DND-41 (cell line): ENCODE data around the gene H3-3A.

Experiments used
- CTCF ChIP-seq: IDR thresholded peaks from 2 replicates; pipeline ENCODE4 v1.5.1; 2012; ENCODE audit warnings: borderline replicate concordance, low read length, moderate library complexity, mild to moderate bottlenecking; ENCODE audit not compliant: poor library complexity, severe bottlenecking; ENCODE audit errors: extremely low read depth
- EZH2 ChIP-seq: IDR thresholded peaks from 3 replicates; pipeline ENCODE4 v1.6.1; 2012; ENCODE audit warnings: borderline replicate concordance, low read depth, mild to moderate bottlenecking, moderate library complexity, low read length, inconsistent platforms; ENCODE audit not compliant: severe bottlenecking

DNA sequence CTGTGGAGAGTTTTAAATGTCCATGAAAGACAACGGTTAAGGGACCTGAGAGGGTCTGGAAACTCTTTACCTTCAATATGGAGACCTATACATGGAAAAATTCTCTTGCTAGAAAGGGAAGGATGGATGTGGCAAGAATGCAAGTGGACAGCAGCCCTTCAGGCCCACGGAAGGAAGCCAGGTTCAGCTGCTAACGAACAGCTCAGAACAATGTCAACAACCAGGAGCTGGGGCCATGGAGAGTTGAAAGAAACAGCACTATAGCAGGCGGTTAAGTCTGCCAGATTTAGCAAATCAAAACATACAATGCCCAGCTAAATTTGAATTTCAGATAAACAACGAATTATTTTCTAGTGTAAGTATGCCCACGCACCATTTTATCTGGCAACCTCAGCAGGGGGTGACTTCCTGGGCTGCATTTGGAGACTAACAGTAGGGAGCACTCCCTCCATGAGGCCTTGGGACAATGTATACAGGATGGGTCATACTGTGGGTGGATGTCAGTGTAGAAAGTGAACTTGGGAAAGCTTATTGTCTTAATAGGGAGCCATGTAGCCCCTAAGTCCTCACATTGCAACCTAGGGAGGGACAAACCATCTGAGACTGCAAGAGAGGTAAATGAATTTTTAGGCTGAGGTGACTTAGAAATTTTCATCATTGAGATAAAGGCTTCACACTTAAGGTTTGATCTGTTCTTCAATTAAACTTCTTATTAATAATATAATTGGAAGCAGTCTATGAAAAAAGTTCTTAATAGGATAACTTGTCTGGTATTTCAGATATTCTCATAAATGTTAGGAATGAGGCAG, 7.8 kb upstream of the H3-3A start:
- TF ChIP-seq CTCF (no peak), EZH2 (no peak)
